ENCODE measurements around the gene NDEL1. TPM values are rescaled to one million over a fixed set of nuclear protein-coding genes. Genes with fewer than 3 reads are reported as not detected.
A peak's percentile ranks its signal among the peaks of the same experiment; 100 is the strongest.

The NDEL1 gene
- total RNA-seq, 1 donor from 2014 or later = 68.2 TPM

DNA sequence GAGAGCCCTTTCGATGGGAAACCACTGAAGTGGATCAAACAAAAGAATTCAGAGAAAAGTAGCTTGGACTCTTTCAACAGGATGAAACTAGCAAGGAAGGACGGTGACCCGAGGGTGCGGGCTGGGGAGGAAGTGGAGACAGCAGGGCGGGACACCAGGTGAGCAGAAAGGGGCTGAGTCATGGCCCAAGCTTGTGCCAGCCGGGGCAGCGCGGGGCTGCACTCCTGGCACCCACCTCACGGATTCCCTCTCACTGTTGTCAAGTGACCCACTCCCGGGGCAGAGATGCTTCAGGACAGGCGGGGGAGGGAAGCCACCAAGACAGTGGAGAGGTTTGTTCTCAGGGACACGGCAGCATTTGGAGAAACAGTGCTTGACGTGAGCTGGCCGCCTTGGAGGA, 27.3 kb upstream of the NDEL1 start:
- Mint-ChIP-seq H3K4me3 (ENCODE audit: unreplicated experiment) (no peak overlapping the region), H3K9me3 (ENCODE audit: unreplicated experiment) (no peaks in the 10 kb centered on the region), H3K36me3 (ENCODE audit: unreplicated experiment) (no peaks in the 10 kb centered on the region), H3K4me1 (ENCODE audit: unreplicated experiment) (no peaks in the 10 kb centered on the region), H3K27ac (ENCODE audit: unreplicated experiment) (no peak overlapping the region), H3K27me3 (ENCODE audit: unreplicated experiment) (no peaks in the 10 kb centered on the region)
- no peak for DNase-seq (ENCODE audit: extremely low spot score, unreplicated experiment)
- TF ChIP-seq, protein P1, sequence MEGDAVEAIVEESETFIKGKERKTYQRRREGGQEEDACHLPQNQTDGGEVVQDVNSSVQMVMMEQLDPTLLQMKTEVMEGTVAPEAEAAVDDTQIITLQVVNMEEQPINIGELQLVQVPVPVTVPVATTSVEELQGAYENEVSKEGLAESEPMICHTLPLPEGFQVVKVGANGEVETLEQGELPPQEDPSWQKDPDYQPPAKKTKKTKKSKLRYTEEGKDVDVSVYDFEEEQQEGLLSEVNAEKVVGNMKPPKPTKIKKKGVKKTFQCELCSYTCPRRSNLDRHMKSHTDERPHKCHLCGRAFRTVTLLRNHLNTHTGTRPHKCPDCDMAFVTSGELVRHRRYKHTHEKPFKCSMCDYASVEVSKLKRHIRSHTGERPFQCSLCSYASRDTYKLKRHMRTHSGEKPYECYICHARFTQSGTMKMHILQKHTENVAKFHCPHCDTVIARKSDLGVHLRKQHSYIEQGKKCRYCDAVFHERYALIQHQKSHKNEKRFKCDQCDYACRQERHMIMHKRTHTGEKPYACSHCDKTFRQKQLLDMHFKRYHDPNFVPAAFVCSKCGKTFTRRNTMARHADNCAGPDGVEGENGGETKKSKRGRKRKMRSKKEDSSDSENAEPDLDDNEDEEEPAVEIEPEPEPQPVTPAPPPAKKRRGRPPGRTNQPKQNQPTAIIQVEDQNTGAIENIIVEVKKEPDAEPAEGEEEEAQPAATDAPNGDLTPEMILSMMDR (IDR thresholded peaks at IDR 0.05) = no peak

DNA sequence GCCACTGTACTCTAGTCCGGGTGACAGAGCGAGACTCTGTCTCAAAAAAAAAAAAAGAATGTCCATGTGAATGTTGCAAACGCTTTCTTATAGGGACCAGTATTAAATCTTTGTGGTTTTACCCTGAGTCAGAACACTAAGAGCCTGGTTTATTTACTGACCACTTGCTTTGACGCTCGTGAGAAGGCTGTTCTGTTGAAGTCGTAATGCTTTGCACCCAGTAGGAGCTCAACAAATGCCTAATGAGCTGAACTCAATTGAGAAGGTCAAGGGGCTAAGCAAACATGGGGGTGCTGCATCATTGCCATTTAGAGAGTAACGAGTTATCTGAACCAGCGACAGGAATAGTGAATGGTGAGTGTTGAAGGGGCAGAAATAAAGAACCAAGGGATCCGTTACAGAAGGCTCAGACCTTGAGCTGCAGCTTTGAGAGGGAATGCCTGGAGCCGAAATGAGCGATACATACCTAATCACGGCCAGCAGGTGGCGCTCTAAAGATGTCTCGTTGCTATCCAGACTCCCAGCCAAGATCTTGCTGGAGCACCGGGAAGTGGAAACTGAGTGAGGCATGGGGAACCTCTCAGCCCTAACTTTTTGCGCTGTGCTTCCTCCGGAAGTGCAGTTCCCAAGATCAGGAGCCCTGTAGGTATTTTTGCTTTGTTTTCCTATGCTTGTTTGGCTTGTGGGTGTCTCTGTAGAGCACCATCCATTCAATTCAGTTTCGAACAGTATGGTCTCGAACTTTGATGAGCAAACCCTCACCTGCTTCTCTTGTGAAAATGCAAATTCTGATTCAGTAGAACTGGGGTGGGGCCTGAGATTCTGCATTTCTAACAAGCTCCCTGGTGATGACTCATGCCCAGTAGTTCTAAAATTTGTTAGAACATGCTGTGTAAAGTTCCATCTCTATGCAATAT, 25.5 kb upstream of the NDEL1 start:
- Mint-ChIP-seq H3K4me1 (ENCODE audit: unreplicated experiment) (no peaks in the 10 kb centered on the region), H3K36me3 (ENCODE audit: unreplicated experiment) (no peaks in the 10 kb centered on the region)

DNA sequence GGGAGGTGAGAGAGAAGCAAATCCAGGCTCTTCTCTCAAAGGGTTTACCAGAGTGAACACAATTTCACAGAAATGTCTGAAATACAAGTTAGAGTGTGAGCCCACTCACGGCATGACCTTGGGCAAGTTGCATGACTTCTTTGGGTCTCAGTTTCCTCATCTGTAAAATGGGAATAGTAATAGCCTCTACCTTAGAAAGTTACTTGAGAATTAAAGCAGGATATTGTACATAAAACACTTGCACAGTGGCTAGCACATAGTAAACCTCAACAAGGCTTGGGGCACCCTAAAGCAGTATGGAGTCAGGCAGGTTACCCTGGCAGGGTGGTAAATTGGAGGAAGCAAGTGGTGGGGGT, 24.8 kb upstream of the NDEL1 start:
- no peaks in the 10 kb centered on the region for H3K4me1 Mint-ChIP-seq (ENCODE audit: unreplicated experiment)
- no peaks in the 10 kb centered on the region for H3K36me3 Mint-ChIP-seq (ENCODE audit: unreplicated experiment)
- no peak overlapping the region for H3K27ac Mint-ChIP-seq (ENCODE audit: unreplicated experiment)
- H3K9me3 Mint-ChIP-seq (ENCODE audit: unreplicated experiment) = no peaks in the 10 kb centered on the region
- TF ChIP-seq, protein P1 (IDR thresholded peaks at IDR 0.05) = no peak
- H3K27me3 Mint-ChIP-seq (ENCODE audit: unreplicated experiment) = peaks cover 11% of the 10 kb centered on the region
- DNase-seq (ENCODE audit: extremely low spot score, unreplicated experiment) = no peak
- H3K4me3 Mint-ChIP-seq (ENCODE audit: unreplicated experiment) = no peak overlapping the region

More for the DNA sequence above, 25.5 kb upstream of the NDEL1 start:
- peak; percentile 94 for DNase-seq (ENCODE audit: extremely low spot score, unreplicated experiment)
- TF ChIP-seq, protein P1 (IDR thresholded peaks at IDR 0.05) = peak; percentile 87
- Mint-ChIP-seq H3K9me3 (ENCODE audit: unreplicated experiment) (no peaks in the 10 kb centered on the region), H3K27ac (ENCODE audit: unreplicated experiment) (no peak overlapping the region), H3K4me3 (ENCODE audit: unreplicated experiment) (no peak overlapping the region), H3K27me3 (ENCODE audit: unreplicated experiment) (peaks cover 6% of the 10 kb centered on the region)

DNA sequence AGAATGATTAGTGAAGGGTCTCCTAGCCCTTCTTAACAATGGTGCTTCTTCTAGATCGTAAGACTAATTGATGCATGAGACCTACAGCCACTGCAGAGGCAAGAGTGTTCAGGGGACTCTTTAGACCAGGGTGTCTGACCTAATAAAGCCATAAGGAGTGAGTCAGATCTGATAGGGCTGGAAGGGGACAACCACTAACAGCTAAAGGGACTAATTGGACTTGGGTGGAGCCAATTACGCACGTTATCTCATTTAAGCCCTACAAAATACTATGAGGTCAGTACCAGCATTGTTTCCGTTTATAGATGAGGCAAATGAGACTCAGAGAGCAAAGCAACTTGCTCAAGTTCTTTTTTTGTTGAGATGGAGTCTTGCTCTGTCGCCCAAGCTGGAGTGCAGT, 23.6 kb upstream of the NDEL1 start:
- Mint-ChIP-seq H3K4me3 (ENCODE audit: unreplicated experiment) (no peak overlapping the region), H3K27me3 (ENCODE audit: unreplicated experiment) (peaks cover 23% of the 10 kb centered on the region), H3K27ac (ENCODE audit: unreplicated experiment) (no peak overlapping the region), H3K36me3 (ENCODE audit: unreplicated experiment) (no peaks in the 10 kb centered on the region), H3K9me3 (ENCODE audit: unreplicated experiment) (no peaks in the 10 kb centered on the region), H3K4me1 (ENCODE audit: unreplicated experiment) (no peaks in the 10 kb centered on the region)
- TF ChIP-seq, protein P1 (IDR thresholded peaks at IDR 0.05) = no peak
- DNase-seq (ENCODE audit: extremely low spot score, unreplicated experiment) = no peak

GRCh38 chr17:8413328-8413727, 22.4 kb upstream of the NDEL1 start:
- no peaks in the 10 kb centered on the region for H3K36me3 Mint-ChIP-seq (ENCODE audit: unreplicated experiment)
- TF ChIP-seq, protein P1 (IDR thresholded peaks at IDR 0.05) = no peak
- no peak overlapping the region for H3K4me3 Mint-ChIP-seq (ENCODE audit: unreplicated experiment)
- no peak overlapping the region for H3K27ac Mint-ChIP-seq (ENCODE audit: unreplicated experiment)
- H3K4me1 Mint-ChIP-seq (ENCODE audit: unreplicated experiment) = no peaks in the 10 kb centered on the region
- H3K27me3 Mint-ChIP-seq (ENCODE audit: unreplicated experiment) = peaks cover 36% of the 10 kb centered on the region
- no peak for DNase-seq (ENCODE audit: extremely low spot score, unreplicated experiment)
- no peaks in the 10 kb centered on the region for H3K9me3 Mint-ChIP-seq (ENCODE audit: unreplicated experiment)

Measured in osteocyte (in vitro differentiated cells).